Right renal pelvis (tissue), 4 donors: ENCODE measurements around the gene HS6ST1. TPM values are rescaled to one million over a fixed set of nuclear protein-coding genes. Genes with fewer than 3 reads are reported as not detected.

Experiments used
- DNase-seq, 4 donors: peaks; one replicate each; pipeline ENCODE4 v3.0.0-alpha.2; 2013; ENCODE audit warnings: low read depth in 4 of 4, low spot score in 3 of 4, missing footprints in 1 of 4
- polyA plus RNA-seq, 4 donors: library from polyadenylated mRNA; unstranded; fragments of 120-200 nt; gene quantifications; one replicate each; pipeline ENCODE4 v1.2.1, GENCODE V29; 2013; ENCODE audit not compliant: insufficient read length in 4 of 4

Gene HS6ST1
- polyA plus RNA-seq, 4 donors, result 86.5 to 111 (median 90.6) TPM

GRCh38 chr2:128250229-128251025, 68.2 kb downstream of the HS6ST1 start:
- no peak for DNase-seq

- DNase-seq, result no peak
These were observed 69.1 kb downstream of the HS6ST1 start for GRCh38 chr2:128249555-128249954.

- DNase-seq, result no peak
These were observed 72.9 kb downstream of the HS6ST1 start for GRCh38 chr2:128245813-128246212.

- DNase-seq, result no peak
These were observed 76.8 kb downstream of the HS6ST1 start for GRCh38 chr2:128241896-128242295.

- DNase-seq, result no peak
These were observed 80.6 kb downstream of the HS6ST1 start for GRCh38 chr2:128237911-128238697.

- no peak for DNase-seq
These were observed 81.6 kb downstream of the HS6ST1 start for GRCh38 chr2:128237081-128237534.

GRCh38 chr2:128236491-128237035, 82.1 kb downstream of the HS6ST1 start:
- DNase-seq, result no peak

GRCh38 chr2:128235581-128235980, 83.1 kb downstream of the HS6ST1 start:
- DNase-seq, result no peak

GRCh38 chr2:128234613-128235012, 84.1 kb downstream of the HS6ST1 start:
- DNase-seq, result no peak

- no peak for DNase-seq
These were observed 84.8 kb downstream of the HS6ST1 start for GRCh38 chr2:128233790-128234395.

- peak; percentile 62 to 80 (median 66) for DNase-seq
These were observed 85.5 kb downstream of the HS6ST1 start for GRCh38 chr2:128232965-128233789.

GRCh38 chr2:128228894-128229293, 89.8 kb downstream of the HS6ST1 start:
- DNase-seq, result no peak

GRCh38 chr2:128227862-128228261, 90.8 kb downstream of the HS6ST1 start:
- no peak for DNase-seq

GRCh38 chr2:128219891-128220290, 98.8 kb downstream of the HS6ST1 start:
- no peak for DNase-seq

GRCh38 chr2:128217671-128218070, 101.0 kb downstream of the HS6ST1 start:
- no peak for DNase-seq

- DNase-seq, result no peak
These were observed 102.6 kb downstream of the HS6ST1 start for GRCh38 chr2:128215897-128216642.
